ENCODE measurements around the gene SPATC1L. TPM values are rescaled to one million over a fixed set of nuclear protein-coding genes. Genes with fewer than 3 reads are reported as not detected.

The SPATC1L gene
- total RNA-seq, 1 experiment from 2014 or later = 4.3 TPM

DNA sequence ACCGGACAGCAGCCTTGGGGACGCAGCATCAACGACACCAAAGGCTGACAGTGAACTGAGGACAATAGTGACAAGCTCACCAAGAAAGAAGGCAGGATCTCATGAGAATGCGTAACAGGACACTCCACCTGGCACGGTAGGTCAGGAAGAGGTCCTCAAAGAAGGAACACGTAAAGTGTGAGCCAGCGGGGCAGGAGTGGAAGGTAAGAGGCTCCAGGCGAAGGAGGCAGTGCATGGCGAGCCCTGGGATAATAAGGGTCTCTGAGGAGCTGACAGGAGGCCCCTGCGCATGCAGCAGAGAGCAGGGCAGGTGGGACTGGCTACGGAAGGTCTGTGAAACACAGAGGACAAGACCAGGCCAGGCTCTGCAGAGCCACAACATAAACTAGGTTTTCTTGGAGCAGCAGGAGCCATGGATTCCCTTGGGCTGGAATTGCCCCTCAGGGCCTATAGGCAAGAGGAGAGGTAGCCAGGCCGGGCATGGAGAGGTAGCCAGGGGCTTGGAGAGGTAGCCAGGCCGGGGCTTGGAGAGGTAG is 36.1 kb upstream of the SPATC1L start:
- H3K9me3 ChIP-seq (replicated peaks) = no peaks in the 10 kb centered on the region
- peaks cover 11% of the 10 kb centered on the region for H3K36me3 ChIP-seq
- no peak overlapping the region for H3K4me3 ChIP-seq
- no peak overlapping the region for H3K27ac ChIP-seq
- no peaks in the 10 kb centered on the region for H3K27me3 ChIP-seq (replicated peaks)
- H3K4me1 ChIP-seq (replicated peaks) = no peaks in the 10 kb centered on the region
- DNase-seq (ENCODE audit: low read depth in 1 of 2, low spot score in 2 of 2) = no peak

DNA sequence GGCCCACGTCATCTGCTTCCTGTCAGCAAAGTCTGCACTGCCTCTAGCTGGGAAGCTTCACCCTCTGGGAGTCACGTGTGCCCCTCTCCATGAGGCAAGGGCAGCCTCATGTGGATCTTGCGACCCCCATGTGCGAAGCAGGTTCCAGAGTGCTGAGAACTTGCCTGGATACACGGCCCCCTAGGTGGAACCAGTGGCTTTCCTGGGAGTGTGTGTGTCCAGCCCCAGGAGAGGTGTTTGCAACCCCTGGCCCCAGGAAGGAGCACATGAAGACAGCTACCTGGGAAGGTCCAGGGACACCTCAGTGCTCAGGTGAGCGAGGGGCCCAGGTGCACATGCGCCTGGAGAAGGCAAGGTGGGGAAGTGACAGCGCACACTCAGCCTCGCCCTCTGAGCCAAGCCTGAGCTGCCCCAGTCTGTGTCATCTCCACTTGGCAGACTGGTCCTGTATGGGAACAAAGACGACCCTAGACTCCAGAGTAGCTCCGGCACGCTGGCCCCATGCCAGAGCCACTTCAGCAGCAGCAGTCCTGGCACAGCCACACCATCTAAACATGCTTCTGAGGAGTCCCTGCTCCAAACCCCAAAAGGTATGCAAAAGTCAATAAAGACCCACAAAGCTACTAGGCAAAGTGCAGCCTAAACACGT is 35.5 kb upstream of the SPATC1L start:
- no peak for DNase-seq (ENCODE audit: low read depth in 1 of 2, low spot score in 2 of 2)
- no peaks in the 10 kb centered on the region for H3K9me3 ChIP-seq (replicated peaks)
- H3K27me3 ChIP-seq (replicated peaks) = no peaks in the 10 kb centered on the region
- no peaks in the 10 kb centered on the region for H3K4me1 ChIP-seq (replicated peaks)
- no peak overlapping the region for H3K27ac ChIP-seq
- peaks cover 11% of the 10 kb centered on the region for H3K36me3 ChIP-seq
- no peak overlapping the region for H3K4me3 ChIP-seq

GRCh38 chr21:46218906-46219590 is 34.8 kb upstream of the SPATC1L start:
- Histone ChIP-seq H3K4me1 (replicated peaks) (no peaks in the 10 kb centered on the region), H3K27ac (no peak overlapping the region), H3K27me3 (replicated peaks) (no peaks in the 10 kb centered on the region), H3K36me3 (peaks cover 11% of the 10 kb centered on the region), H3K4me3 (no peak overlapping the region), H3K9me3 (replicated peaks) (no peaks in the 10 kb centered on the region)
- DNase-seq (ENCODE audit: low read depth in 1 of 2, low spot score in 2 of 2) = no peak

GRCh38 chr21:46217511-46218196 is 33.4 kb upstream of the SPATC1L start:
- H3K36me3 ChIP-seq = peaks cover 11% of the 10 kb centered on the region
- no peaks in the 10 kb centered on the region for H3K9me3 ChIP-seq (replicated peaks)
- H3K27ac ChIP-seq = no peak overlapping the region
- H3K27me3 ChIP-seq (replicated peaks) = no peaks in the 10 kb centered on the region
- no peaks in the 10 kb centered on the region for H3K4me1 ChIP-seq (replicated peaks)
- DNase-seq (ENCODE audit: low read depth in 1 of 2, low spot score in 2 of 2) = no peak
- no peak overlapping the region for H3K4me3 ChIP-seq

GRCh38 chr21:46216132-46216747 is 32.0 kb upstream of the SPATC1L start:
- peaks cover 6% of the 10 kb centered on the region; the same call in 1 of the 2 replicates for H3K36me3 ChIP-seq
- DNase-seq (ENCODE audit: low read depth in 1 of 2, low spot score in 2 of 2) = no peak
- H3K9me3 ChIP-seq (replicated peaks) = no peaks in the 10 kb centered on the region
- H3K4me3 ChIP-seq = no peak overlapping the region
- H3K4me1 ChIP-seq (replicated peaks) = no peaks in the 10 kb centered on the region
- no peak overlapping the region for H3K27ac ChIP-seq
- H3K27me3 ChIP-seq (replicated peaks) = no peaks in the 10 kb centered on the region

- Histone ChIP-seq H3K27ac (no peak overlapping the region), H3K9me3 (replicated peaks) (no peaks in the 10 kb centered on the region), H3K4me1 (replicated peaks) (no peaks in the 10 kb centered on the region), H3K36me3 (peaks cover 8% of the 10 kb centered on the region), H3K4me3 (no peak overlapping the region), H3K27me3 (replicated peaks) (no peaks in the 10 kb centered on the region)
- no peak for DNase-seq (ENCODE audit: low read depth in 1 of 2, low spot score in 2 of 2)
These were observed 31.3 kb upstream of the SPATC1L start for GRCh38 chr21:46215436-46216131.

GRCh38 chr21:46214478-46215340 is 30.4 kb upstream of the SPATC1L start:
- Histone ChIP-seq H3K9me3 (replicated peaks) (no peaks in the 10 kb centered on the region), H3K4me1 (replicated peaks) (no peaks in the 10 kb centered on the region), H3K4me3 (no peak overlapping the region), H3K36me3 (peaks cover 7% of the 10 kb centered on the region), H3K27me3 (replicated peaks) (no peaks in the 10 kb centered on the region), H3K27ac (no peak overlapping the region)
- no peak for DNase-seq (ENCODE audit: low read depth in 1 of 2, low spot score in 2 of 2)

DNA sequence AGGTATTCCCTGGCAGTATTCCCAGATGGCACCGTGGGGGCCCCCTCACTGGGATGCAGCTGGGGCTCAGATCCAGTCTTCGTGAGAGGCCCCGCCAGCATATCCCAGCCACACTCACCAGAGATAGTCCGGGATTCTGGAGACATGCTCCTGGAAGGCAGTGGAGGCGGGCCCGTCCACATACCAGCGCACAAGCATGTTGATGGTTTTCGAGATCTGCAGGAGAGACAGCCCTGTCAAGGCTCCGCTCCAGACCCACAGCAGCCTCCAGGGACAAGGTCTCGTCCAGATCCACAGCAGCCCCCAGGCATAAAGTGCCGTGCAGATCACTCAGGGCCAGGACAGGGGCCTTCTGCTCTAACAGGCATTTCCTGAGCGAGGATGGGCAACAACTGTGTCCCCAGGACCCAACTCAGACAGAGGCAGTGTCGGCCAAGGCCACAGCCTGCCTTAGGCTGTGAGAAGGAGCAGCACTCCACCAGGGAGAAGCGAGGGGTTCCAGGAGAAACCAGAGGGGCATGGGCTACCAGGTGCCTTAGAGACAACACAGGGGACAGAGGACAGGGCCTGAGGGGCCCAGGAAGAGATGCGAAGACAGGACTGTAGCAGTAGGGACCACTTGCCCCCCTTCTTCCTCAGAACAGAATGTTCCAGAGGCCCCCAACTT is 29.5 kb upstream of the SPATC1L start:
- Histone ChIP-seq H3K4me3 (no peak overlapping the region), H3K36me3 (peaks cover 11% of the 10 kb centered on the region; the same call in 1 of the 2 replicates), H3K9me3 (replicated peaks) (no peaks in the 10 kb centered on the region), H3K27me3 (replicated peaks) (no peaks in the 10 kb centered on the region), H3K4me1 (replicated peaks) (no peaks in the 10 kb centered on the region), H3K27ac (no peak overlapping the region)
- DNase-seq (ENCODE audit: low read depth in 1 of 2, low spot score in 2 of 2) = no peak

- no peak overlapping the region for H3K4me3 ChIP-seq
- H3K4me1 ChIP-seq (replicated peaks) = no peaks in the 10 kb centered on the region
- peaks cover 11% of the 10 kb centered on the region; the same call in 1 of the 2 replicates for H3K36me3 ChIP-seq
- H3K27me3 ChIP-seq (replicated peaks) = no peaks in the 10 kb centered on the region
- H3K27ac ChIP-seq = no peak overlapping the region
- DNase-seq (ENCODE audit: low read depth in 1 of 2, low spot score in 2 of 2) = no peak
- no peaks in the 10 kb centered on the region for H3K9me3 ChIP-seq (replicated peaks)
These were observed 28.6 kb upstream of the SPATC1L start for GRCh38 chr21:46212721-46213484.

GRCh38 chr21:46211786-46212720 is 27.8 kb upstream of the SPATC1L start:
- Histone ChIP-seq H3K9me3 (replicated peaks) (no peaks in the 10 kb centered on the region), H3K4me3 (no peak overlapping the region), H3K4me1 (replicated peaks) (no peaks in the 10 kb centered on the region), H3K27ac (no peak overlapping the region), H3K27me3 (replicated peaks) (no peaks in the 10 kb centered on the region), H3K36me3 (peaks cover 15% of the 10 kb centered on the region)
- DNase-seq (ENCODE audit: low read depth in 1 of 2, low spot score in 2 of 2) = no peak

DNA sequence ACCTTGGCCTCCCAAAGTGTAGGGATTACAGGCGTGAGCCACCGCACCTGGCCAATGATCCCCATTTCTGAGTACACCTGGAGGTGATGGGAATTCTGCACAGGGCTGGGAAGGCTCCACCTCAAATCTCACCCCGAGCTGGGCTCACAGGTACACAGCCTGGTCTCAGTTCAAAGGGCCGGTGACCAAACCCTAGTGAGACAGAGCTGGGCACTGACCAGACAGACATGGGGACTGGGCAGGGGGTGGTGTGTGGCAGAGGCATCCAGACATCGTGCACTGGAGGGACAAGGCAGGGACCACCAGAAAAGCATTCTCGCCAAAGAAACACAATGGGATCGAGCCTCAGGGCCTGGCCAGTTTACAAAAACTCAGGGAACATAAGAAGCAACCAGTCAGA is 27.1 kb upstream of the SPATC1L start:
- peaks cover 19% of the 10 kb centered on the region for H3K36me3 ChIP-seq
- H3K27ac ChIP-seq = no peak overlapping the region
- no peak overlapping the region for H3K4me3 ChIP-seq
- no peaks in the 10 kb centered on the region for H3K4me1 ChIP-seq (replicated peaks)
- no peak for DNase-seq (ENCODE audit: low read depth in 1 of 2, low spot score in 2 of 2)
- H3K27me3 ChIP-seq (replicated peaks) = no peaks in the 10 kb centered on the region
- no peaks in the 10 kb centered on the region for H3K9me3 ChIP-seq (replicated peaks)

All from SJSA1 (cell line).